AG09319 (cell line): ENCODE data around the gene CCDC196.

Experiments used
- DNase-seq: peaks from one replicate; pipeline ENCODE4 v3.0.0-alpha.2; 2010; ENCODE audit warnings: low read depth; ENCODE audit errors: extremely low read depth
- CTCF ChIP-seq: IDR thresholded peaks from 2 replicates; pipeline ENCODE4 v1.5.1; 2011; ENCODE audit warnings: low read depth, mild to moderate bottlenecking, inconsistent platforms, low read length, moderate library complexity

CCDC196 gene

GRCh38 chr14:66485910-66486421 lies at the start of gene CCDC196:
Gene CCDC196, plus strand, starts transcription at chr14:66486371. Its CDS starts 132 bp downstream, at chr14:66486503.
- DNase-seq = no peak
- TF ChIP-seq CTCF = no peak

GRCh38 chr14:66440801-66441200 lies 45.4 kb upstream of the CCDC196 start:
- no peak for DNase-seq
- no peak for TF ChIP-seq CTCF

GRCh38 chr14:66442953-66443571 lies 43.1 kb upstream of the CCDC196 start:
- no peak for DNase-seq
- TF ChIP-seq CTCF = no peak

- no peak for DNase-seq
- no peak for TF ChIP-seq CTCF
Measured at GRCh38 chr14:66443785-66444184, 42.4 kb upstream of the CCDC196 start.

- TF ChIP-seq CTCF = no peak
- no peak for DNase-seq
Measured at GRCh38 chr14:66444271-66444927, 41.8 kb upstream of the CCDC196 start.

GRCh38 chr14:66445936-66446335 lies 40.2 kb upstream of the CCDC196 start:
- no peak for DNase-seq
- no peak for TF ChIP-seq CTCF

- no peak for DNase-seq
- no peak for TF ChIP-seq CTCF
Measured at GRCh38 chr14:66453469-66453868, 32.7 kb upstream of the CCDC196 start.
